ENCODE measurements around the gene NUP98. TPM values are rescaled to one million over a fixed set of nuclear protein-coding genes. Genes with fewer than 3 reads are reported as not detected.

Gene NUP98
- polyA plus RNA-seq, 1 of the 3 experiments (the other 2 are of a cell fraction), result 56.4 TPM

GRCh38 chr11:3675971-3676370 lies 121.4 kb downstream of the NUP98 start:
- Histone ChIP-seq H3K36me3 (replicated peaks in 1 of 2; ENCODE audit: control insufficient read depth in 1 of 2, insufficient read depth in 2 of 2, low read length in 1 of 2) (peaks cover 55 to 72% of the 10 kb centered on the region in 2 experiments), H3K4me1 (ENCODE audit: control insufficient read depth in 1 of 2, insufficient read depth in 2 of 2, low read depth in 1 of 2, low read length in 1 of 2) (no peaks in the 10 kb centered on the region; a peak in 1 of 4 replicates), H3K4me2 (no peak overlapping the region), H3F3A (replicated peaks; ENCODE audit: insufficient read depth) (no peaks in the 10 kb centered on the region), H3K4me3 (ENCODE audit: low read depth in 2 of 2, low read length in 1 of 2) (no peak overlapping the region), H3K27me3 (ENCODE audit: insufficient read depth) (no peaks in the 10 kb centered on the region), H3K9ac (no peak overlapping the region), H3K9me3 (no peaks in the 10 kb centered on the region), H3K27ac (ENCODE audit: low read depth in 2 of 2, low read length in 1 of 2) (no peak overlapping the region), H4K20me1 (ENCODE audit: insufficient read depth) (peaks cover 5% of the 10 kb centered on the region; the same call in 1 of the 2 replicates), H3K9me2 (no peaks in the 10 kb centered on the region), H2AFZ (ENCODE audit: low read depth) (no peak overlapping the region), H3K79me2 (ENCODE audit: insufficient read depth) (no peaks in the 10 kb centered on the region)
- 99% methylated on average over 11 of the region's 11 CpGs for WGBS (ENCODE audit: low lambda C conversion rate)
- ChIA-PET POLR2A (no interaction called here), CTCF (no interaction called here)
- no peak for TF ChIP-seq GATA2 (CRISPR knock-in tag; IDR thresholded peaks at IDR 0.05)
- no peak for TF ChIP-seq EP300 (IDR thresholded peaks at IDR 0.05; ENCODE audit: borderline replicate concordance in 1 of 2, low read depth in 1 of 2, low read length in 1 of 2)
- TF ChIP-seq FOXM1 (IDR thresholded peaks at IDR 0.05; ENCODE audit: low read depth), result no peak
- no peak for TF ChIP-seq ZBTB33 (IDR thresholded peaks at IDR 0.05; ENCODE audit: borderline replicate concordance, low read depth)
- no peak for TF ChIP-seq TCF12 (IDR thresholded peaks at IDR 0.05)
- no peak for TF ChIP-seq RAD21 (IDR thresholded peaks at IDR 0.05; ENCODE audit: low read length)
- no peak for TF ChIP-seq NFIC (IDR thresholded peaks at IDR 0.05; ENCODE audit: borderline replicate concordance)
- no peak for TF ChIP-seq RFX5 (IDR thresholded peaks at IDR 0.05; ENCODE audit: low read length)
- no peak for TF ChIP-seq CHD2 (IDR thresholded peaks at IDR 0.05; ENCODE audit: low read length, partially characterized antibody)
- TF ChIP-seq USF1 (IDR thresholded peaks at IDR 0.05; ENCODE audit: borderline replicate concordance, low read depth), result no peak
- no peak for TF ChIP-seq RXRA (IDR thresholded peaks at IDR 0.05; ENCODE audit: borderline replicate concordance, low read depth)
- TF ChIP-seq ELF1 (IDR thresholded peaks at IDR 0.05), result no peak
- no peak for TF ChIP-seq NRF1 (IDR thresholded peaks at IDR 0.05; ENCODE audit: low read depth, low read length)
- TF ChIP-seq FOSL2 (IDR thresholded peaks at IDR 0.05; ENCODE audit: borderline replicate concordance, low read depth), result no peak
- TF ChIP-seq SIN3A (IDR thresholded peaks at IDR 0.05; ENCODE audit: borderline replicate concordance, low read depth, low read length), result no peak
- no peak for TF ChIP-seq GABPA (IDR thresholded peaks at IDR 0.05; ENCODE audit: low read depth)
- TF ChIP-seq RCOR1 (IDR thresholded peaks at IDR 0.05; ENCODE audit: low read length), result no peak
- TF ChIP-seq SMC3 (IDR thresholded peaks at IDR 0.05; ENCODE audit: low read depth, low read length), result no peak
- no peak for TF ChIP-seq FOXJ3 (CRISPR knock-in tag; IDR thresholded peaks at IDR 0.05)
- no peak for DNase-seq

Data from SK-N-SH (cell line).